ENCODE results near the gene DHRS13. TPM values are rescaled to one million over a fixed set of nuclear protein-coding genes. Genes with fewer than 3 reads are reported as not detected.
"Not testable (repeated sequence)": the region's sequence is repeated elsewhere in the genome, so short reads cannot be mapped to it uniquely, and the experiment has no call there.

The DHRS13 gene
- total and polyA plus RNA-seq, 10 of the 15 experiments (the other 5 are each of a cell fraction or from before 2014, with no cell fraction given), result 0.18 to 55.2 (median 31.3) TPM; not detected in 1

DNA sequence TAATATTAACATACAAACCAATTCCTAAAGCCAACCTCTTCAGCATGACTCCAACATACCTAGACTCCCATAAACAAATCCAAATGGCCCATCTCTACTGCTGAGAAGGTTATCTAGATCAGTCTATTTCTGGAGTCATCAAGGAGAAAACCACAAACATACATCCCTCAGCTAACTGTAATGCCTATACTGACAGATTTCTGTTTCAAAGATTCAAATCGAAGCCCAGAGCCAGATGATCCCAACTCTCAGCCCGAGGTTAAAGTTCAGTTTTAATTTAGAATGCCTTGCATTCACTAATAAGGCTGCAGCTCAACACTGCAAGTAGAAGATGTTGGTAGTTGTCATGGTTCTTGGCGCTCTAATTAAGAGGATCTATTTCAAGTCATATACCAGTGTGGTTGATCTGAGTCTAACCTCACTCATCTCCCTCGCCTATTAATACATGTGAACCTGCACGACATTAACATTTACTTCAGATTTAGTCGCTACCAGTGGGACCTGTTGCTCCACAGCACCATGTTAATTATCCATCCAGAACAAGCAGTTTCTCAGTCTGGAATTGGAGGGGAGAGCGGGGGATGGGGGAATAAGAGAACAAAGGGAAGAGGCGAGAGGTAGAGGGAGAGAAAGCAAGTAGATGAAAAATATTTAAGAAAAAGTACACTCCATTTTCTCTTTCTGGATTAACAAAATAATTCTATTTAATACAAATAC is 33.0 kb upstream of the DHRS13 start:
- peaks cover 0 to 13% of the 10 kb centered on the region in 2 experiments; a peak in 3 of 4 replicates for H3K36me3 ChIP-seq (ENCODE audit: control insufficient read depth in 2 of 2, insufficient read depth in 2 of 2, low read length in 1 of 2)
- no peak for TF ChIP-seq CBX3 (IDR thresholded peaks at IDR 0.05; ENCODE audit: borderline replicate concordance, low read depth)
- TF ChIP-seq, protein P1, sequence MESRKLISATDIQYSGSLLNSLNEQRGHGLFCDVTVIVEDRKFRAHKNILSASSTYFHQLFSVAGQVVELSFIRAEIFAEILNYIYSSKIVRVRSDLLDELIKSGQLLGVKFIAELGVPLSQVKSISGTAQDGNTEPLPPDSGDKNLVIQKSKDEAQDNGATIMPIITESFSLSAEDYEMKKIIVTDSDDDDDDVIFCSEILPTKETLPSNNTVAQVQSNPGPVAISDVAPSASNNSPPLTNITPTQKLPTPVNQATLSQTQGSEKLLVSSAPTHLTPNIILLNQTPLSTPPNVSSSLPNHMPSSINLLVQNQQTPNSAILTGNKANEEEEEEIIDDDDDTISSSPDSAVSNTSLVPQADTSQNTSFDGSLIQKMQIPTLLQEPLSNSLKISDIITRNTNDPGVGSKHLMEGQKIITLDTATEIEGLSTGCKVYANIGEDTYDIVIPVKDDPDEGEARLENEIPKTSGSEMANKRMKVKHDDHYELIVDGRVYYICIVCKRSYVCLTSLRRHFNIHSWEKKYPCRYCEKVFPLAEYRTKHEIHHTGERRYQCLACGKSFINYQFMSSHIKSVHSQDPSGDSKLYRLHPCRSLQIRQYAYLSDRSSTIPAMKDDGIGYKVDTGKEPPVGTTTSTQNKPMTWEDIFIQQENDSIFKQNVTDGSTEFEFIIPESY (IDR thresholded peaks at IDR 0.05), result 0 out of 2 replicates have a peak, but pooled peaks have one; percentile 32
- TF ChIP-seq, protein P2, sequence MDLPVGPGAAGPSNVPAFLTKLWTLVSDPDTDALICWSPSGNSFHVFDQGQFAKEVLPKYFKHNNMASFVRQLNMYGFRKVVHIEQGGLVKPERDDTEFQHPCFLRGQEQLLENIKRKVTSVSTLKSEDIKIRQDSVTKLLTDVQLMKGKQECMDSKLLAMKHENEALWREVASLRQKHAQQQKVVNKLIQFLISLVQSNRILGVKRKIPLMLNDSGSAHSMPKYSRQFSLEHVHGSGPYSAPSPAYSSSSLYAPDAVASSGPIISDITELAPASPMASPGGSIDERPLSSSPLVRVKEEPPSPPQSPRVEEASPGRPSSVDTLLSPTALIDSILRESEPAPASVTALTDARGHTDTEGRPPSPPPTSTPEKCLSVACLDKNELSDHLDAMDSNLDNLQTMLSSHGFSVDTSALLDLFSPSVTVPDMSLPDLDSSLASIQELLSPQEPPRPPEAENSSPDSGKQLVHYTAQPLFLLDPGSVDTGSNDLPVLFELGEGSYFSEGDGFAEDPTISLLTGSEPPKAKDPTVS (IDR thresholded peaks at IDR 0.05; ENCODE audit: low read depth, low read length), result no peak
- DNase-seq (ENCODE audit: low read depth, low spot score) (no peak), FAIRE-seq (no peak), ATAC-seq (no peak)
- in situ Hi-C loops (cut with MboI) (no loop called here), intact Hi-C loops (cut with micrococcal nuclease; ENCODE audit: unreplicated experiment) (no loop called here)
- ChIA-PET POLR2A (interaction anchor here (0.6 to 6.1 kb wide), 3 partner anchors 10 to 112 kb away, joined by 3 to 17 read pairs (median 6); no protein-coding TSS in a partner anchor), CTCF (interaction anchor here (0.6 to 4.5 kb wide), 4 partner anchors 17 to 185 kb away, joined by 3 to 19 read pairs (median 10); no protein-coding TSS in a partner anchor), RAD21 (ENCODE audit: unreplicated experiment) (no interaction called here), SMC1A (ENCODE audit: uncharacterized antibody, unreplicated experiment) (interaction anchor here (5.1 kb wide), 1 partner anchor 8 kb away, joined by 34 read pairs; no protein-coding TSS in a partner anchor)
- WGBS (ENCODE audit: insufficient coverage, insufficient replicate concordance, low lambda C conversion rate, missing lambda C conversion rate), result 93% methylated on average over 8 of the region's 8 CpGs
- peaks cover 11% of the 10 kb centered on the region; the same call in 1 of the 2 replicates for H3K4me1 ChIP-seq (ENCODE audit: control insufficient read depth, insufficient read depth, low read length)
- H3K9me3 ChIP-seq (replicated peaks; ENCODE audit: control insufficient read depth, insufficient read depth, low read length), result no peaks in the 10 kb centered on the region
- no peak overlapping the region for H3K9ac ChIP-seq (ENCODE audit: control insufficient read depth, insufficient read depth, low read length)
- no peaks in the 10 kb centered on the region for H3K27me3 ChIP-seq (replicated peaks in 1 of 2; ENCODE audit: control insufficient read depth in 2 of 2, insufficient read depth in 2 of 2, low read length in 1 of 2)
- no peak overlapping the region for H3K4me3 ChIP-seq
- no peak overlapping the region for H3K27ac ChIP-seq (ENCODE audit: control insufficient read depth, insufficient read depth)
- H3K4me2 ChIP-seq (ENCODE audit: control insufficient read depth, insufficient read depth), result no peak overlapping the region
- no peak overlapping the region for H2AFZ ChIP-seq (ENCODE audit: control insufficient read depth, low read depth, low read length)
- no TSS peak for BruUV-seq (replicated peaks)
- peaks cover 62% of the 10 kb centered on the region for H3K79me2 ChIP-seq (ENCODE audit: control insufficient read depth, insufficient read depth, low read length)
- H4K20me1 ChIP-seq (ENCODE audit: control insufficient read depth, insufficient read depth), result peaks cover 4% of the 10 kb centered on the region

DNA sequence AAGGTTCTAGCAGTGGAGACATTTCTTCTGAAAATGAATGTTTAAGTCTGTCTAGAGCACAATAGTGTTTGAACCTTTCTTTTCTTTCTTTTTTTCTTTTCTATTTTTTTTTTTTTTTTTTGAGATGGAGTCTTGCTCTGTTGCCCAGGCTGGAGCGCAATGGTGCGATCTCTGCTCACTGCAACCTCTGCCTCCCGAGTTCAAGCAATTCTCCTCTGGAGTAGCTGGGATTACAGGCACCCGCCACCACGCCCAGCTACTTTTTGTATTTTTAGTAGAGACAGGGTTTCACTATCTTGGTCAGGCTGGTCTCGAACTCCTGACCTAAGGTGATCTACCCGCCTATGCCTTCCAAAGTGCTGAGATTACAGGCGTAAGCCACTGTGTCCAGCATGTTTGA is 31.6 kb upstream of the DHRS13 start:
- ChIA-PET RAD21 (ENCODE audit: unreplicated experiment) (interaction anchor here (1.2 kb wide), 1 partner anchor 18 kb away, joined by 3 read pairs; no protein-coding TSS in a partner anchor), CTCF (interaction anchor here (0.6 to 4.0 kb wide), 7 partner anchors 9 to 184 kb away, joined by 3 to 19 read pairs (median 3); no protein-coding TSS in a partner anchor), POLR2A (interaction anchor here (1.1 to 6.1 kb wide), 2 partner anchors 11 to 205 kb away, joined by 5 to 17 read pairs; no protein-coding TSS in a partner anchor), SMC1A (ENCODE audit: uncharacterized antibody, unreplicated experiment) (interaction anchor here (1.2 kb wide), 1 partner anchor 11 kb away, joined by 5 read pairs; no protein-coding TSS in a partner anchor)
- ATAC-seq; H3K27me3 ChIP-seq (replicated peaks in 1 of 2; ENCODE audit: control insufficient read depth in 2 of 2, insufficient read depth in 2 of 2, low read length in 1 of 2); H3K9ac ChIP-seq (ENCODE audit: control insufficient read depth, insufficient read depth, low read length); in situ Hi-C loops (cut with MboI); H3K4me2 ChIP-seq (ENCODE audit: control insufficient read depth, insufficient read depth); H3K9me3 ChIP-seq (replicated peaks; ENCODE audit: control insufficient read depth, insufficient read depth, low read length); FAIRE-seq; H2AFZ ChIP-seq (ENCODE audit: control insufficient read depth, low read depth, low read length); H3K4me3 ChIP-seq; H4K20me1 ChIP-seq (ENCODE audit: control insufficient read depth, insufficient read depth); intact Hi-C loops (cut with micrococcal nuclease; ENCODE audit: unreplicated experiment); H3K27ac ChIP-seq (ENCODE audit: control insufficient read depth, insufficient read depth); BruUV-seq (replicated peaks); DNase-seq (ENCODE audit: low read depth, low spot score): not testable (repeated sequence)
- peaks cover 0 to 20% of the 10 kb centered on the region in 2 experiments; a peak in 3 of 4 replicates for H3K36me3 ChIP-seq (ENCODE audit: control insufficient read depth in 2 of 2, insufficient read depth in 2 of 2, low read length in 1 of 2)
- peaks cover 11% of the 10 kb centered on the region; the same call in 1 of the 2 replicates for H3K4me1 ChIP-seq (ENCODE audit: control insufficient read depth, insufficient read depth, low read length)
- H3K79me2 ChIP-seq (ENCODE audit: control insufficient read depth, insufficient read depth, low read length), result peaks cover 60% of the 10 kb centered on the region
- WGBS (ENCODE audit: insufficient coverage, insufficient replicate concordance, low lambda C conversion rate, missing lambda C conversion rate), result 98% methylated on average over 8 of the region's 8 CpGs

Measured in GM12878 (cell line).